Right ventricle myocardium inferior (tissue), 1 donor: ENCODE data around the gene TRAPPC12. TPM values are rescaled to one million over a fixed set of nuclear protein-coding genes. Genes with fewer than 3 reads are reported as not detected.
"Not testable (repeated sequence)": the region's sequence is repeated elsewhere in the genome, so short reads cannot be mapped to it uniquely, and the experiment has no call there.

Source experiments
- ATAC-seq: fragments of 200-7000 bp; cut with Tn5 transposase; one replicate; pipeline ENCODE4 v1.9.1; 2020; ENCODE audit warnings: mild to moderate bottlenecking, moderate library complexity
- DNase-seq: peaks from one replicate; pipeline ENCODE4 v3.0.0; 2021; ENCODE audit errors: missing footprints
- intact Hi-C: fragments of 100-400 bp; cut with DNase I; formaldehyde crosslinking; loops from one replicate; pipeline ENCODE4 v1.11.0; 2022
- total RNA-seq: library from RNA; stranded (reverse); fragmentation: NEBNext Ultra II Directional; extraction: Animal tissue kit (Norgen Biotek cat#: 25700); gene quantifications from one replicate; pipeline ENCODE4 v1.2.1, GENCODE V29; 2021
- donor health status: DM: no; HTN: yes; CAD: no; lungs with severe emphysema.

TRAPPC12 gene
- total RNA-seq, 1 donor from 2014 or later = 110 TPM

GRCh38 chr2:3445891-3446290 is 66.4 kb downstream of the TRAPPC12 start:
- intact Hi-C loops = no loop called here
- ATAC-seq = no peak
- no peak for DNase-seq

- DNase-seq (no peak), ATAC-seq (no peak)
- intact Hi-C loops = no loop called here
Measured at GRCh38 chr2:3446381-3446780, 66.9 kb downstream of the TRAPPC12 start.

DNA sequence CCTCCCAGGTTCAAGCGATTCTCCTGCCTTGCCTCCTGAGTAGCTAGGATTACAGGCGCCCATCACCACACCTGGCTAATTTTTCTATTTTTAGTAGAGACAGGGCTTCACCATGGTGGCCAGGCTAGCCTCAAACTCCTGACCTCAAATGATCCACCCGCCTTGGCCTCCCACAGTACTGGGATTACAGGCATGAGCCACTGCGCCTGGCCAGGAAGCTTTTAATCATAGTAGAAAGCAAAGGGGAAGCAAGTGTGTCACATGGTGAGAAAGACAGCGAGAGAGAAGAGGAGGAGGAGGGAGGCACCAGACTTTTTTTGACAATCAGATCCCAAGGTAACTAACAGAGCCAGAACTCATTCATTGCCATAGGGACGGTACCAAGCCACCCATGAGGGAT is 67.7 kb downstream of the TRAPPC12 start:
- DNase-seq, ATAC-seq, intact Hi-C loops: not testable (repeated sequence)

- no peak for ATAC-seq
- intact Hi-C loops = no loop called here
- DNase-seq = no peak
Measured at GRCh38 chr2:3447789-3448317, 68.4 kb downstream of the TRAPPC12 start.

DNA sequence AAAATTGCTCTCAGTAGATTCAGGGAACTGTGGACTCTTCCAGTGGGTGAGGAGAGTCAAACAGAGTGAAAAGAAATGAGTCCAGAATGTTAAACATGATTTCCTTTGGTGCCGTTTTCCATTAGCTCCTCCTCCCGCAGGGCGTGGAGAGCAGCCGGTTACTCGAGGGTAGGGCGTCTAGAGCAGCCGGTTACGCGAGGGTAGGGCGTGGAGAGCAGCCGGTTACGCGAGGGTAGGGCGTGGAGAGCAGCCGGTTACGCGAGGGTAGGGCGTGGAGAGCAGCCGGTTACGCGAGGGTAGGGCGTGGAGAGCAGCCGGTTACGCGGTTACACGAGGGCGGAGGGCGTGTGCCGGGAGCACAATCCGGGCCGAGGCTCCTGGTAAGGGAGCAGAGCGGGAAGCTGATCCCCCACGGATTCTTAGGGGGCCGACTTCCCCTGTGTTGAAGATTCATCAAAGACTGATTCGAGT is 69.0 kb downstream of the TRAPPC12 start:
- intact Hi-C loops, DNase-seq: not testable (repeated sequence)
- peak; percentile 40 for ATAC-seq

DNA sequence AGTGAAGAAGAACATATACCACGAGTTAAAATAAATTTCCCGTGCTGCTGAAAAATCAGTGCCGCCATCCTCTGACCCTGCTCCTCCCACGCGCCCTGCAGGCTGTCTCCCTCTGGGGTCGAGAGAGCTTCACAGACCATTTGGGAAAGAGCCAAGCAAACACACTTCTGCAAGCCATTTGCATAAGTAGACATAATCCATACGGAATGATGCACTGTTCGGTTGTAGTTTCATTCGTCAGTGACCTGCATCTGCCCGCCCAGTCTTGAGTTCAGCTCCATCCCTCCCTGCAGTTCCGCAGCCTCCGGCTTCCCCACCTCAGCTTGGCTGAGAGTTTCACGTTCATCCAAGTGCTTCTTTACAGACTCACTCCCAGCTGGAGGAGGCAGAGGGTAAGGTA is 69.6 kb downstream of the TRAPPC12 start:
- intact Hi-C loops = no loop called here
- ATAC-seq (no peak), DNase-seq (no peak)

DNA sequence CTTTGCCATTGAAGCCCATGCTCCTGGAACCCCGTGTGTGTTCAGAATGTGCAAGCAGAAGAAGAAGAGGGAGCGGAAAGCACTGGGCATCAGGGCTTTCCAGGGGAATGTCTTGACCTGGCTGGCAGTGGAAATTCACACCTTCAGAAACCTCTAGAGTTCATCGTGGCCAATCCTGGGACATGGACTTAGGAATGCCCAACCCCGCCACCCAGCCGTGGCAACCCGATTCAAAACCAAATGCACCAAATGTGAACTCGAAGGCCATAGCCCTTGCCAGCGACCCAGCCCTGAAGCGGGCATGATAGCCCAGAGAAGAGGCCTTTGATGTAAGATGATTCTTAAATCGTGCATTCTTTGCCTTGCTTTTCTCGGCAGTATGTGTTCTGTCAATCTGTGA is 70.4 kb downstream of the TRAPPC12 start:
- no peak for ATAC-seq

GRCh38 chr2:3450385-3451010 is 71.0 kb downstream of the TRAPPC12 start:
- ATAC-seq = no peak
- no peak for DNase-seq
- intact Hi-C loops = loop anchor here (10.0 kb wide), 1 partner anchor 76 kb away; the partner anchor contains the start of genes EIPR1 and TRAPPC12

More for the DNA sequence above, 70.4 kb downstream of the TRAPPC12 start:
- intact Hi-C loops = loop anchor here (10.0 kb wide), 1 partner anchor 75 kb away; the partner anchor contains the start of genes EIPR1 and TRAPPC12
- no peak for DNase-seq

DNA sequence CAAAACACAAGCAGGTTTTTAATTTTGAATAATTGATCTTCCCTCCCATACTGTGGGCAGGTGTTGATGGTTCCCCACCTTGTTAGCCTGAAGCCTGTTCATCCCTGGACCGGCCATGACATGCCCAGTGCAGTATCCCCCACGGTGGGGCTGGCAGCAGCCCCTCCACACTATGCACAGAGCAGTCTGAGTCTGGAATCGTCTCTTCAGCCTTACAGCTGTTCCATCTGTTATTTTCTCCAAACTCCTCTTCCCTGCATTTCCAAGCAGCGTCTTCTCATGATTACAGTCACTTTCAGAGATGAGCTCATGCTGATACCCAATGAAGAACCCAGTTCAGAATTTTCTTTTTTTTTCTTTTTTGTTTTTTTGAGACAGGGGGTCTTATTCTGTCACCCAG is 71.7 kb downstream of the TRAPPC12 start:
- no peak for ATAC-seq
- intact Hi-C loops = loop anchor here (10.0 kb wide), 1 partner anchor 76 kb away; the partner anchor contains the start of genes EIPR1 and TRAPPC12
- DNase-seq = no peak

- intact Hi-C loops = loop anchor here (10.0 kb wide), 1 partner anchor 77 kb away; the partner anchor contains the start of genes EIPR1 and TRAPPC12
- DNase-seq (no peak), ATAC-seq (no peak)
Measured at GRCh38 chr2:3451926-3452671, 72.6 kb downstream of the TRAPPC12 start.

DNA sequence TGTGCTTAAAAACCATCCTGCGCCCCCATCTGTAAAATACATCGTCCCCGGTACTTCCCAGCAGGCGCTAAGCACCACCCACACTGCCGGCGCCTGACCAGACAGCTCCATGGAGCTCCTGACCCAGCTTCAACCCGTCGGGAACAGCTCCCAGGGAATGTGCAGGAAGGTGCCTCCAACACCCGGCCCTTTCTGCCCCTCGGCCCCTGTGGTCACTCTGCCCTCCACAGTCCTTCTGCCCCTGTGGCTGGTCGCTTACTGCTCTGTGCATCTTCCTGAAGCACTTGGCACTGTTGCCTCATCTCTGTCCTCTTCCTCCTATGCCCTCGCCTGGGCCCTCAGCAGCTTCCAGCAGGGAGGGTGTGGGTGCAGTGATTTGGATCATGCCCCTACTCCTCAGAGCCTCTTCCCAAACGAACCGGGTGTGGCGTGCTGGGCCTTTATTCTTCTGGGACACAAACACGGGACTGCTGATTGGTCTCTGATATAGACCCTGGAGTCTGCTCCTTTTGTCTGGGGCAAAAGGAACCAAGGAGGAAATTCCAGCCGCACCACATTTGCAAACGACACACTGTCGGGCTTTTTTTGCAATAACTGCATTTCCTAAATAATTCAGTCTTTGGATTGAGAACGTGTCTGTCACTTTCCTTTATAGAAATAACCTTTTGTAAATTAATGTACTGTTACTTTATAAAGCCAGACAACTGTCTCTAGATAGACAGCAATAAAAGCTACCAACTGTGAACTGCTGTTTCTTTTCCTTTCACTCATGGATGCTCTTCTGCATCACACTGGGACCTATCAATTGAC is 73.9 kb downstream of the TRAPPC12 start:
- intact Hi-C loops = loop anchor here (10.0 kb wide), 1 partner anchor 79 kb away; the partner anchor contains the start of genes EIPR1 and TRAPPC12
- DNase-seq (no peak), ATAC-seq (no peak)

GRCh38 chr2:3454005-3454404 is 74.5 kb downstream of the TRAPPC12 start:
- intact Hi-C loops = loop anchor here (10.0 kb wide), 1 partner anchor 79 kb away; the partner anchor contains the start of genes EIPR1 and TRAPPC12
- not testable (repeated sequence) for ATAC-seq, DNase-seq

DNA sequence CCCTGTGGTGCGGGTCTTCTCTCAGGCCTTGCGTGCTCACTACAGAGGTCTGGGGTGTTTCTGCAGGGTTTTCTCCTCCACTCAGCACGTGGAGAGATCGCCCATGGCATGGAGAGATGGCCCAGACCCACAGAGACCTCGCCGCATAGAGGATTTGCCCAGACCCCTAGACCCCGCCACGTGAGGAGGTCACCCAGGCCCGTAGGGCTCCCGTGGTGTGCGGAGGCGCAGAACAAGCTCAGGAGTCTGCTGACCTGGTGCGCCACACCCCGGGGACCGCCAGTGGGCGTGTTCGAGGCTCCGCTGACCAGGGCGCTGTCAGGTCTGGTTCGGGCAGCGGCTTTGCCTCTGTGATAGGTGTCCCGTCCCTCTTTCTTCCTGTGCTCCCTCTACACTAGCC is 75.3 kb downstream of the TRAPPC12 start:
- ATAC-seq (no peak), DNase-seq (no peak)
- intact Hi-C loops = loop anchor here (10.0 kb wide), 1 partner anchor 80 kb away; the partner anchor contains the start of genes EIPR1 and TRAPPC12

DNA sequence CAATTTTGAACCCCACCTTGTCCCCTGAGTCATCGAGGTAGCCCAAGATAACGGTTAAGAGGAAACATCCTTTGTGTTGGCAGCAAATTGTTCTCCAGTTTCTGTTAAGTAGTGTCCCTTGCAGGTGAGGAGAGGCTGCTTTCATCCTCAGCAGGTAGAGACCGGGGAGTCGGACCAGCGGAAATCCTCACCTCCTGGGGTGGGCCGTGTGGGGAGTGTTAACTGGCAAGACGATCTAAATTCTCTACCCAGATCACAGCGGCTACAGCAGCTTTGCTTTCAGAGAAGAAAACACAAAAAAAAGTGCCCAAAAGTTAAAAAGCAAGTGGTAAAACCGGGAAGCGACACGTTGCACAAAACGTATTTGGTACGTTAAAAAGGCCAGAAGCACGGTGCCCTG is 76.6 kb downstream of the TRAPPC12 start:
- ATAC-seq = no peak

DNA sequence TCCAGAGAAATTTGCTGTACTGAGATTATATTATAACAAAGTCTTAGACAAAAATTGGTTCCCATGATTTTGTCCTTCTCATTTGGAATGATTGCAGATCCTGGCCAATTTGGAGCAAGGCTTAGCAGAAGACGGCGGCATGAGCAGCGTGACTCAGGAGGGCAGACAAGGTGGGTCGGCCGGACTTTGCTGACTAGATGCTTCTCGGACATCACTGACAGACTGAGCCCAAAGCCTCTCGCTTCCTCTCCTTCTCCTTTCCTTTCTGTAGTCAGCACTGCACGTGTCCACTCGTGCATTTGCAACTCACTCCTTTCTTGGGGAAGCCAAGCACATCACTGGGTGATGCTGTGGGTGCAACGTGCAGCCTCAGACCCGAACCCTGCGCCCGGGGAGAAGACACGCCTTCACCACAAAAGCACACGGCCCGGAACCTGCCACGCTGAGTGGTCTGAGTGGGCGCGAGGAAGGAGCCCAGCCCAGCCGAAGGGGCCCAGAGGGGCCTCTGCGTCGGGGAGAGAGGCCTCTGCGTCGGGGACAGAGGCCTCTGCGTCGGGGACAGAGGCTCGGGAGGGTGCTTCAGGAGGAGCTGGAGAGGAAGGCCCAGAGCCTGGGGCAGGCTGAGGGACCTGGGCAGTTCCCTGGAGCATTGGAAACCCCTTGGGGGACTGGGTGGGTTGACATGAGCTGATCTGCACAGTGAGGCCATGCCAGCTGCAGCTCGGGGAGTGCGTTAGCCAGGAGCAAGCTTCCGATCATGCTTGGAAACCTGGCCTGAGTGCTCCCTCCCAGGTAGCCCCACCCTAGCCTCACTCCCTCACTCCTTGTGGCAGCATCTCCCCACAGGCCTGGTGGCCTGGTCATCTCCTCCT is 78.3 kb downstream of the TRAPPC12 start:
- no peak for ATAC-seq
- intact Hi-C loops = loop anchor here (10.0 kb wide), 1 partner anchor 83 kb away; the partner anchor contains the start of genes EIPR1 and TRAPPC12
- DNase-seq = no peak

More for the DNA sequence above, 76.6 kb downstream of the TRAPPC12 start:
- intact Hi-C loops = loop anchor here (10.0 kb wide), 1 partner anchor 81 kb away; the partner anchor contains the start of genes EIPR1 and TRAPPC12
- DNase-seq = no peak

- DNase-seq (no peak), ATAC-seq (no peak)
- intact Hi-C loops = loop anchor here (10.0 kb wide), 1 partner anchor 84 kb away; the partner anchor contains the start of genes EIPR1 and TRAPPC12
Measured at GRCh38 chr2:3458396-3459184, 79.1 kb downstream of the TRAPPC12 start.
